ENCODE results near the gene GALNT13.

GALNT13 gene

DNA sequence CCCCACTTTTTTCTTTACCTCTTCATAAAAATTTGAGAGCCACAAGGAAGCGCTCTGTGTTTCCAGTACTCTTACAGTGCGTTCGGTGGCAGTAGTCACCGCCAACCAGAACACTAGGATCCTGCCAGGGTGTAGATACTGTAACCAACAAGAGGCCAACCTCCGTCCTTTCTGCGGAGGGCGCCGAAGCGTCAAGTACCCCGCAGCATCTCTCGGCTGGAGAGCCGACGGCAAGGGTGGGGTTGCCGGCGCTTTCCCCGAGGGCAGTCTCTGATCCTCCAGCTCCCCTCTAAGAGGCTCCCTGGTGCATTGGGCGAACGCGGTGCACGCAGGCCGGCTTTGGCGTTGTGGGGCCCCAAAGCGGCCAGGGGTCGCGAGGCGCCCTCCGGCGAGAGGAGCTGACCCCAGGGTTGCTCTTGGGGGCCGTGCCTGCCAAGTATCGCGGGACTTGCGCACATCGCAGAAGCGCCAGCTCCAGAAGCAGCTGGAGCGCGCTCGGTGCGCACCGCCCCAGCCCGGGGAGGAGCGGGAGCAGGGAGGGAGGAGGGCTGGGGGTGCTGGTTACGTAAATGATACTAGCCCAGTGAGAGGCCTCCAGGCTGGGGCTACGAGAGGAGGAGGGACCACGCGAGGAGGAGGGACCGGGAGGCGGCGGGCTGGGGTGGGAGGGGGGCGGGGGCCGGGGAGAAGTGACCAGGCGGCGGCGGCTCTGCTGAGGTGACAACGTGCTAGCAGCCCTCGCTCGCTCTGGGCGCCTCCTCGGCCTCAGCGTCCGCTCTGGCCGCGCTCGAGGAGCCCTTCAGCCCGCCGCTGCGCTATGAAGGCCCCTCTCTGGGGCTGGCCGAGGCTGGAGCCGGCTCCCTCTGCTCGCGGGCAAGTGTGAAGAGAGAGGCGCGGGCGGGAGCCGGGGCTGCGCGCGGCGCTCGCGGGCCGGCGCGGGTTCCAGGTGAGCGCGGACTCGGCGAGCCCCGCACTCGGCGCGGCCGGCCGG lies at the start of gene GALNT13:
TSS of gene GALNT13 (plus strand) at position 692 of the 991 bp plus-strand sequence.
- Histone ChIP-seq H3K9ac (ENCODE audit: low read length in 2 of 2) (no peak within 1 kb of the TSS), H3K4me3 (ENCODE audit: low read length in 2 of 2) (peak within 1 kb of the TSS in 1 of 2 donors; percentile 23), H3K9me3 (ENCODE audit: control insufficient read depth in 2 of 2, low read length in 2 of 2) (no peaks in the 10 kb centered on the region), H3K27ac (ENCODE audit: low read length) (no peak within 1 kb of the TSS), H3K27me3 (ENCODE audit: control insufficient read depth in 1 of 2, insufficient read depth in 2 of 2, low read length in 2 of 2) (peaks cover 9 to 26% of the 10 kb centered on the region in 2 donors), H3K36me3 (ENCODE audit: control insufficient read depth in 2 of 2, insufficient read depth in 2 of 2, low read length in 2 of 2) (no peaks in the 10 kb centered on the region), H3K4me1 (ENCODE audit: control insufficient read depth, insufficient read depth, low read length) (peaks cover 3% of the 10 kb centered on the region)

DNA sequence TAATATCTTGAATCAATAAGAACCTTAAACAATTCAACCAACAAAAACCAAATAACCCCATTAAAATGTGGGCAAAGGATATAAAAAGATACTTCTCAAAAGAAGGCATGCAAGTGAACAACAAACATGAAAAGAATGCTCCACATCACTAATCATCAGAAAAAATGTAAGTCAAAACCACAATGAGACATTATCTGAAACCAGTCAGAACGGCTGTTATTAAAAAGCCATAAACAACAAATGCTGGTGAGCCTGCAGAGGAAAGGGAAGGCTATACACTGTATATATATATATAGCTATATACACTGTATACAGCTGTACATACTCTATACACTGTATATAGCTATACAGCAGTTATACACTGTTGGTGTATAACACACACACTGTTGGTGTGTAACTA lies 47.8 kb upstream of the GALNT13 start:
- Histone ChIP-seq H3K4me1 (ENCODE audit: control insufficient read depth, insufficient read depth, low read length) (no peaks in the 10 kb centered on the region), H3K36me3 (ENCODE audit: control insufficient read depth in 2 of 2, insufficient read depth in 2 of 2, low read length in 2 of 2) (no peaks in the 10 kb centered on the region), H3K27ac (ENCODE audit: low read length) (no peak overlapping the region), H3K9me3 (ENCODE audit: control insufficient read depth in 2 of 2, low read length in 2 of 2) (peaks cover 0 to 6% of the 10 kb centered on the region in 2 donors), H3K27me3 (ENCODE audit: control insufficient read depth in 1 of 2, insufficient read depth in 2 of 2, low read length in 2 of 2) (no peaks in the 10 kb centered on the region), H3K4me3 (ENCODE audit: low read length in 2 of 2) (no peak overlapping the region), H3K9ac (ENCODE audit: low read length in 2 of 2) (no peak overlapping the region)

GRCh38 chr2:153828335-153828734 lies 43.4 kb upstream of the GALNT13 start:
- H3K27ac ChIP-seq (ENCODE audit: low read length): no peak overlapping the region
- H3K9me3 ChIP-seq (ENCODE audit: control insufficient read depth in 2 of 2, low read length in 2 of 2): peaks cover 0 to 3% of the 10 kb centered on the region in 2 donors
- no peaks in the 10 kb centered on the region for H3K36me3 ChIP-seq (ENCODE audit: control insufficient read depth in 2 of 2, insufficient read depth in 2 of 2, low read length in 2 of 2)
- no peak overlapping the region for H3K4me3 ChIP-seq (ENCODE audit: low read length in 2 of 2)
- no peak overlapping the region for H3K9ac ChIP-seq (ENCODE audit: low read length in 2 of 2)
- no peaks in the 10 kb centered on the region for H3K27me3 ChIP-seq (ENCODE audit: control insufficient read depth in 1 of 2, insufficient read depth in 2 of 2, low read length in 2 of 2)
- H3K4me1 ChIP-seq (ENCODE audit: control insufficient read depth, insufficient read depth, low read length): no peaks in the 10 kb centered on the region

DNA sequence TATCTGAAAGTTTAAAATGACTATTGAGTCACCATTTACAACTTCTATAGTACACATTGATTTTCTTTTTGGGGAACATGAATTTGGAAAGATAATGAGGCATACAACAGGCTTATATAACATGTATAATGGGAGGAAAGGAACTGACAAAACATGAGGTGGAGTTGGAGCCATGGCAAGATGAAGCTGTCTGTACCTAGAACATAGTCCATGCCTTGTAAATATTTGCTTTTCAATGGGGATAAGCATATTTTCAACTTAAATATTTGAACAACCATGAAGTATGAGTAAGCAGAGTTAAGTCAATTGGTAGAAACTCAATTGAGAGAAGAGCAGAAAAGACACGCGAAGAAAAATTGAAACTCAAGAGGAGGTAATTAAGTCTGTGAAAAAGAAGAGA lies 37.1 kb upstream of the GALNT13 start:
- Histone ChIP-seq H3K27me3 (ENCODE audit: control insufficient read depth in 1 of 2, insufficient read depth in 2 of 2, low read length in 2 of 2) (no peaks in the 10 kb centered on the region), H3K4me1 (ENCODE audit: control insufficient read depth, insufficient read depth, low read length) (no peaks in the 10 kb centered on the region), H3K9ac (ENCODE audit: low read length in 2 of 2) (no peak overlapping the region)

DNA sequence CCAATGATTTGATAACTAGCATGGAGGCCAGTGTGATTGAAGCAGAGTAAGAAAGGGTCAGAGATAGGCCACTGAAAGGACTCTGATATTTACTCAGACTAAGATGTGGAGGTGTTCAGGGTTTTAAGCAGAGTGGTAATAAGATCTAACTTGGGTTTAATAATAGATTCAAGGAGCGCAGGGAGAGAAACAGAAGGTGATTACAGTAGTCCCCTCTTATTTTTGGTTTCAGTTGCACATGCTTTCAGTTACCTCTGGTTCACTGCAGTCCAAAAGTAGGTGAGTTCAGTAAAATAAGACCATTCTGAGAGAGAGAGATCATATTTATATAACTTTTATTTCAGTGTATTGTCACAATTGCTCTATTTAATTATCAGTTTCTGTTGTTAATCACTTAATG lies 13.5 kb upstream of the GALNT13 start:
- Histone ChIP-seq H3K27ac (ENCODE audit: low read length) (no peak overlapping the region), H3K27me3 (ENCODE audit: control insufficient read depth in 1 of 2, insufficient read depth in 2 of 2, low read length in 2 of 2) (no peaks in the 10 kb centered on the region), H3K4me1 (ENCODE audit: control insufficient read depth, insufficient read depth, low read length) (no peaks in the 10 kb centered on the region), H3K9ac (ENCODE audit: low read length in 2 of 2) (no peak overlapping the region), H3K9me3 (ENCODE audit: control insufficient read depth in 2 of 2, low read length in 2 of 2) (no peaks in the 10 kb centered on the region), H3K4me3 (ENCODE audit: low read length in 2 of 2) (no peak overlapping the region), H3K36me3 (ENCODE audit: control insufficient read depth in 2 of 2, insufficient read depth in 2 of 2, low read length in 2 of 2) (no peaks in the 10 kb centered on the region)

More for the DNA sequence above, 37.1 kb upstream of the GALNT13 start:
- Histone ChIP-seq H3K4me3 (ENCODE audit: low read length in 2 of 2) (no peak overlapping the region), H3K36me3 (ENCODE audit: control insufficient read depth in 2 of 2, insufficient read depth in 2 of 2, low read length in 2 of 2) (no peaks in the 10 kb centered on the region), H3K27ac (ENCODE audit: low read length) (no peak overlapping the region), H3K9me3 (ENCODE audit: control insufficient read depth in 2 of 2, low read length in 2 of 2) (peaks cover 0 to 3% of the 10 kb centered on the region in 2 donors)

GRCh38 chr2:153864022-153864421 lies 7.7 kb upstream of the GALNT13 start:
- no peak overlapping the region for H3K27ac ChIP-seq (ENCODE audit: low read length)
- no peak overlapping the region for H3K9ac ChIP-seq (ENCODE audit: low read length in 2 of 2)
- H3K4me3 ChIP-seq (ENCODE audit: low read length in 2 of 2): no peak overlapping the region
- H3K27me3 ChIP-seq (ENCODE audit: control insufficient read depth in 1 of 2, insufficient read depth in 2 of 2, low read length in 2 of 2): no peaks in the 10 kb centered on the region
- H3K4me1 ChIP-seq (ENCODE audit: control insufficient read depth, insufficient read depth, low read length): no peaks in the 10 kb centered on the region
- no peaks in the 10 kb centered on the region for H3K36me3 ChIP-seq (ENCODE audit: control insufficient read depth in 2 of 2, insufficient read depth in 2 of 2, low read length in 2 of 2)
- no peaks in the 10 kb centered on the region for H3K9me3 ChIP-seq (ENCODE audit: control insufficient read depth in 2 of 2, low read length in 2 of 2)

- Histone ChIP-seq H3K36me3 (ENCODE audit: control insufficient read depth in 2 of 2, insufficient read depth in 2 of 2, low read length in 2 of 2) (no peaks in the 10 kb centered on the region), H3K9ac (ENCODE audit: low read length in 2 of 2) (no peak overlapping the region), H3K27ac (ENCODE audit: low read length) (no peak overlapping the region), H3K4me1 (ENCODE audit: control insufficient read depth, insufficient read depth, low read length) (peaks cover 3% of the 10 kb centered on the region), H3K27me3 (ENCODE audit: control insufficient read depth in 1 of 2, insufficient read depth in 2 of 2, low read length in 2 of 2) (peaks cover 0 to 9% of the 10 kb centered on the region in 2 donors), H3K4me3 (ENCODE audit: low read length in 2 of 2) (no peak overlapping the region), H3K9me3 (ENCODE audit: control insufficient read depth in 2 of 2, low read length in 2 of 2) (no peaks in the 10 kb centered on the region)
Observed at GRCh38 chr2:153866595-153866994, 5.1 kb upstream of the GALNT13 start.

GRCh38 chr2:153870308-153870707 lies 1.4 kb upstream of the GALNT13 start:
- no peak overlapping the region for H3K9ac ChIP-seq (ENCODE audit: low read length in 2 of 2)
- no peak overlapping the region for H3K27ac ChIP-seq (ENCODE audit: low read length)
- peaks cover 9 to 24% of the 10 kb centered on the region in 2 donors for H3K27me3 ChIP-seq (ENCODE audit: control insufficient read depth in 1 of 2, insufficient read depth in 2 of 2, low read length in 2 of 2)
- H3K9me3 ChIP-seq (ENCODE audit: control insufficient read depth in 2 of 2, low read length in 2 of 2): no peaks in the 10 kb centered on the region
- H3K36me3 ChIP-seq (ENCODE audit: control insufficient read depth in 2 of 2, insufficient read depth in 2 of 2, low read length in 2 of 2): no peaks in the 10 kb centered on the region
- no peak overlapping the region for H3K4me3 ChIP-seq (ENCODE audit: low read length in 2 of 2)
- H3K4me1 ChIP-seq (ENCODE audit: control insufficient read depth, insufficient read depth, low read length): peaks cover 3% of the 10 kb centered on the region

- no peak overlapping the region for H3K9ac ChIP-seq (ENCODE audit: low read length in 2 of 2)
- H3K9me3 ChIP-seq (ENCODE audit: control insufficient read depth in 2 of 2, low read length in 2 of 2): no peaks in the 10 kb centered on the region
- H3K4me3 ChIP-seq (ENCODE audit: low read length in 2 of 2): peak overlapping the region in 1 of 2 donors; percentile 3
- H3K27ac ChIP-seq (ENCODE audit: low read length): no peak overlapping the region
- H3K4me1 ChIP-seq (ENCODE audit: control insufficient read depth, insufficient read depth, low read length): peaks cover 3% of the 10 kb centered on the region
- peaks cover 9 to 26% of the 10 kb centered on the region in 2 donors for H3K27me3 ChIP-seq (ENCODE audit: control insufficient read depth in 1 of 2, insufficient read depth in 2 of 2, low read length in 2 of 2)
- H3K36me3 ChIP-seq (ENCODE audit: control insufficient read depth in 2 of 2, insufficient read depth in 2 of 2, low read length in 2 of 2): no peaks in the 10 kb centered on the region
Observed at GRCh38 chr2:153872311-153873051, 759 bp downstream of the GALNT13 start.

- H3K4me1 ChIP-seq (ENCODE audit: control insufficient read depth, insufficient read depth, low read length): peaks cover 3% of the 10 kb centered on the region
- no peak overlapping the region for H3K9ac ChIP-seq (ENCODE audit: low read length in 2 of 2)
- no peaks in the 10 kb centered on the region for H3K9me3 ChIP-seq (ENCODE audit: control insufficient read depth in 2 of 2, low read length in 2 of 2)
- peaks cover 9 to 26% of the 10 kb centered on the region in 2 donors for H3K27me3 ChIP-seq (ENCODE audit: control insufficient read depth in 1 of 2, insufficient read depth in 2 of 2, low read length in 2 of 2)
- no peaks in the 10 kb centered on the region for H3K36me3 ChIP-seq (ENCODE audit: control insufficient read depth in 2 of 2, insufficient read depth in 2 of 2, low read length in 2 of 2)
- H3K27ac ChIP-seq (ENCODE audit: low read length): no peak overlapping the region
- H3K4me3 ChIP-seq (ENCODE audit: low read length in 2 of 2): no peak overlapping the region
Observed at GRCh38 chr2:153873052-153874048, 1.6 kb downstream of the GALNT13 start.
